ENCODE results near the gene CYFIP1.

- TF ChIP-seq MTA1 (IDR thresholded peaks at IDR 0.05; ENCODE audit: borderline replicate concordance) (no peak), ZBTB33 (CRISPR knock-in tag; IDR thresholded peaks at IDR 0.05) (no peak), TFAM (CRISPR knock-in tag; conservative IDR thresholded peaks at IDR 0.05) (no peak), EZH2 (IDR thresholded peaks at IDR 0.05; ENCODE audit: borderline replicate concordance, low read depth, low read length) (no peak), MCM2 (IDR thresholded peaks at IDR 0.05; ENCODE audit: low read depth) (no peak), PYGO2 (tag; IDR thresholded peaks at IDR 0.05) (no peak), IRF2 (CRISPR knock-in tag; IDR thresholded peaks at IDR 0.05) (no peak), ZNF24 (IDR thresholded peaks at IDR 0.05) (no peak), REST (IDR thresholded peaks at IDR 0.05; ENCODE audit: borderline replicate concordance) (no peak), REST (CRISPR knock-in tag; IDR thresholded peaks at IDR 0.05; ENCODE audit: low read depth) (no peak), ZBTB11 (CRISPR knock-in tag; IDR thresholded peaks at IDR 0.05) (no peak), CTCF (IDR thresholded peaks at IDR 0.05 in 2 of 3, conservative IDR thresholded peaks at IDR 0.05 in 1 of 3; ENCODE audit: insufficient read depth in 2 of 3, low read depth in 1 of 3, low read length in 3 of 3) (no peak)
Measured at GRCh38 chr15:22948056-22948455, 32.1 kb downstream of the CYFIP1 start.

Measured in K562 (cell line).